Measurements from ENCODE around the gene CELF6. TPM values are rescaled to one million over a fixed set of nuclear protein-coding genes. Genes with fewer than 3 reads are reported as not detected.

CELF6 gene
- total RNA-seq (1 to 10 TPM; 2.4 TPM), total RNA-seq (0 to 0.29 (median 0) reads per million in 172 experiments)
- 1.7 TPM for polyA plus RNA-seq (2013, experiment 1 of 2)
- polyA plus RNA-seq (2013, experiment 2 of 2), result 3.1 TPM

DNA sequence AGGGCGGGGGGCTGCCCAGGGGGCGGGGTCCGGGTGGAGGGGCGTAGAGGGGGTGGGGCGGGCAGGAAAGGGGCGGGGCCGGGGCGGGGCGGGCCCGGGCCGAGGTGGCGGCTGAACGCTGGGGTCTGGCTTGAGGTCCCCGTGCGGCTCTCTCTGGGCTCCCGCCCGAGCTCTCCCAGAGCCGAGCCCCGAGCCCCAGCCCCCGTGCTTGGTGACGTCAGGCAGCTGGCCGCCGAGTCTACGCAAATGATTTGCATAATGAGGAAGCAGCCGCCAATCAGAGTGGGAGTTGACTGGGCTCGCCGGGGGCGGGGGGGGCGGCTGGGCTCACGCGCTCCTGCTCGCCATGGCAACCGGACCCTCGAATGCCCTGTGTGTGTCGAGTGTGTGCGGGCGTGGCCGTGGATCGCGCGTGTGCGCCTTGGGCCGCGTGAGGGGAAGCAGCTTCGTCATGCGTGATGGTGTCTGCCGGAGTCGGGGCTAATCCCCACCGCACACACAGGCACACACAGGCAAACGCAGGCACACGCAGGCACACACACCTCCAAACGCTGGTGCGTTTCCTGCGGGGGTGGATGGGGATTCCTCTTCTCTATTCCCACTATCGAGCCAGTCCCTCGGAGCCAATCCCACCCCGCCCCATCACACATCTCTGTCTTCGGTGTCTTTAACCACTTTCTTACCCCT lies at the start of gene CELF6:
TSS of gene CELF6 (minus strand) at position 173 of the 687 bp plus-strand sequence. CDS start 283 bp downstream, outside the sequence.
- H3K27ac ChIP-seq (ENCODE audit: low read depth in 1 of 2, low read length in 2 of 2), result no peak within 1 kb of the TSS
- DNase-seq (peak; percentile 32 to 93 (median 64)), ATAC-seq (ENCODE audit: poor library complexity) (peak; percentile 79)
- CTCF ChIA-PET, result interaction anchor here (1.3 kb wide), 1 partner anchor 47 kb away, joined by 4 read pairs; no protein-coding TSS in a partner anchor
- POLR2A ChIA-PET, result interaction anchor here (0.6 to 1.6 kb wide), 4 partner anchors 12 to 205 kb away, joined by 3 to 6 read pairs (median 3); no protein-coding TSS in a partner anchor
- Mint-ChIP-seq H3K4me1 (ENCODE audit: low read depth) (peaks cover 26% of the 10 kb centered on the region), H3K27ac (peak within 1 kb of the TSS; percentile 74), H3K27me3 (no peaks in the 10 kb centered on the region), H3K36me3 (ENCODE audit: low read depth) (peaks cover 5% of the 10 kb centered on the region), H3K9me3 (no peaks in the 10 kb centered on the region), H3K4me3 (peak within 1 kb of the TSS; percentile 85)
- H3K4me3 ChIP-seq (ENCODE audit: low read length), result peak within 1 kb of the TSS; percentile 55
- no peaks in the 10 kb centered on the region for H3K9me3 ChIP-seq (ENCODE audit: control insufficient read depth in 1 of 2, insufficient read depth in 1 of 2, low read length in 2 of 2)
- no peaks in the 10 kb centered on the region for H3K27me3 ChIP-seq (ENCODE audit: control insufficient read depth in 1 of 2, insufficient read depth in 2 of 2, low read length in 2 of 2)
- TF ChIP-seq, protein P1, sequence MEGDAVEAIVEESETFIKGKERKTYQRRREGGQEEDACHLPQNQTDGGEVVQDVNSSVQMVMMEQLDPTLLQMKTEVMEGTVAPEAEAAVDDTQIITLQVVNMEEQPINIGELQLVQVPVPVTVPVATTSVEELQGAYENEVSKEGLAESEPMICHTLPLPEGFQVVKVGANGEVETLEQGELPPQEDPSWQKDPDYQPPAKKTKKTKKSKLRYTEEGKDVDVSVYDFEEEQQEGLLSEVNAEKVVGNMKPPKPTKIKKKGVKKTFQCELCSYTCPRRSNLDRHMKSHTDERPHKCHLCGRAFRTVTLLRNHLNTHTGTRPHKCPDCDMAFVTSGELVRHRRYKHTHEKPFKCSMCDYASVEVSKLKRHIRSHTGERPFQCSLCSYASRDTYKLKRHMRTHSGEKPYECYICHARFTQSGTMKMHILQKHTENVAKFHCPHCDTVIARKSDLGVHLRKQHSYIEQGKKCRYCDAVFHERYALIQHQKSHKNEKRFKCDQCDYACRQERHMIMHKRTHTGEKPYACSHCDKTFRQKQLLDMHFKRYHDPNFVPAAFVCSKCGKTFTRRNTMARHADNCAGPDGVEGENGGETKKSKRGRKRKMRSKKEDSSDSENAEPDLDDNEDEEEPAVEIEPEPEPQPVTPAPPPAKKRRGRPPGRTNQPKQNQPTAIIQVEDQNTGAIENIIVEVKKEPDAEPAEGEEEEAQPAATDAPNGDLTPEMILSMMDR (IDR thresholded peaks at IDR 0.05), result no peak
- H3K36me3 ChIP-seq (ENCODE audit: insufficient read depth, low read length), result no peaks in the 10 kb centered on the region
- intact Hi-C loops (cut with DNase I, micrococcal nuclease), result loop anchor here in 1 of 2 experiments (5.0 kb wide), 1 partner anchor 57 kb away; the partner anchor contains the start of gene HEXA
- peaks cover 18% of the 10 kb centered on the region for H3K4me1 ChIP-seq (ENCODE audit: insufficient read depth, low read length)

DNA sequence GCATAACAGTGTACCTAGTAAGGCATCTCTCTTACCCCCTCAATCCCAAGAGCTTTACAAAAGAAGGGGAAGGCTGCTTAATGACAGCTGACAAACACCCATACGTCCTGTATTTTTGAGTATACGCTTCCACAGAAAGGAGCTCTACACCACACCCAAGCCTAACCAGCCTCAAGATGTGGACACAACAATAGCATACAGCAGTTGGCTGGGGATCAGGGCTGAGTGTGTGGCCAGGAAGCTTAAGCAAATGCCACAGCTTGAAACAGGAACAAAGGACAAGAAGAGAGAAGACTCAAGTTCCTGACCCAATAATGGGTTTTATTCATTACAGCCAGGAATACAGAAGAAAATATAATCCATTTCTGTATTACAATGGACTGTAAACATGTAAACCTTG lies 48.9 kb upstream of the CELF6 start:
- Histone ChIP-seq H3K36me3 (ENCODE audit: insufficient read depth, low read length) (peaks cover 18% of the 10 kb centered on the region), H3K9me3 (ENCODE audit: control insufficient read depth in 1 of 2, insufficient read depth in 1 of 2, low read length in 2 of 2) (no peaks in the 10 kb centered on the region), H3K27me3 (ENCODE audit: control insufficient read depth in 1 of 2, insufficient read depth in 2 of 2, low read length in 2 of 2) (no peaks in the 10 kb centered on the region), H3K4me3 (ENCODE audit: low read length) (no peak overlapping the region), H3K27ac (ENCODE audit: low read depth in 1 of 2, low read length in 2 of 2) (no peak overlapping the region), H3K4me1 (ENCODE audit: insufficient read depth, low read length) (peaks cover 25% of the 10 kb centered on the region)
- ChIA-PET CTCF (no interaction called here), POLR2A (no interaction called here)
- DNase-seq (peak in 2 of 14 experiments; percentile 17 to 25), ATAC-seq (ENCODE audit: poor library complexity) (no peak)
- TF ChIP-seq, protein P1 (IDR thresholded peaks at IDR 0.05), result no peak
- intact Hi-C loops (cut with DNase I, micrococcal nuclease), result no loop called here
- Mint-ChIP-seq H3K4me1 (ENCODE audit: low read depth) (peaks cover 66% of the 10 kb centered on the region), H3K4me3 (no peak overlapping the region), H3K36me3 (ENCODE audit: low read depth) (peaks cover 58% of the 10 kb centered on the region), H3K27ac (no peak overlapping the region), H3K9me3 (no peaks in the 10 kb centered on the region), H3K27me3 (no peaks in the 10 kb centered on the region)

GRCh38 chr15:72368325-72368724 lies 48.4 kb upstream of the CELF6 start:
- no peaks in the 10 kb centered on the region for H3K9me3 Mint-ChIP-seq
- DNase-seq (no peak), ATAC-seq (ENCODE audit: poor library complexity) (no peak)
- H3K27me3 Mint-ChIP-seq, result no peaks in the 10 kb centered on the region
- ChIA-PET POLR2A (interaction anchor here (3.5 kb wide), 1 partner anchor 8 kb away, joined by 20 read pairs; the partner anchor contains the start of gene HEXA), CTCF (no interaction called here)
- intact Hi-C loops (cut with DNase I, micrococcal nuclease), result no loop called here
- peaks cover 62% of the 10 kb centered on the region for H3K4me1 Mint-ChIP-seq (ENCODE audit: low read depth)
- TF ChIP-seq, protein P1 (IDR thresholded peaks at IDR 0.05), result no peak
- H3K36me3 ChIP-seq (ENCODE audit: insufficient read depth, low read length), result peaks cover 18% of the 10 kb centered on the region
- no peak overlapping the region for H3K27ac ChIP-seq (ENCODE audit: low read depth in 1 of 2, low read length in 2 of 2)
- peaks cover 55% of the 10 kb centered on the region for H3K36me3 Mint-ChIP-seq (ENCODE audit: low read depth)
- no peaks in the 10 kb centered on the region for H3K9me3 ChIP-seq (ENCODE audit: control insufficient read depth in 1 of 2, insufficient read depth in 1 of 2, low read length in 2 of 2)
- no peak overlapping the region for H3K4me3 Mint-ChIP-seq
- no peaks in the 10 kb centered on the region for H3K27me3 ChIP-seq (ENCODE audit: control insufficient read depth in 1 of 2, insufficient read depth in 2 of 2, low read length in 2 of 2)
- H3K4me3 ChIP-seq (ENCODE audit: low read length), result no peak overlapping the region
- H3K4me1 ChIP-seq (ENCODE audit: insufficient read depth, low read length), result peaks cover 21% of the 10 kb centered on the region
- H3K27ac Mint-ChIP-seq, result no peak overlapping the region

Data from CD4-positive, alpha-beta T cell (primary cell).